Dedifferentiated amniotic fluid mesenchymal stem cell (primary cell): ENCODE measurements around the gene AGAP1.
"Not testable (repeated sequence)": the region's sequence is repeated elsewhere in the genome, so short reads cannot be mapped to it uniquely, and the experiment has no call there.

ENCODE experiments used
- DNase-seq: peaks from one replicate; pipeline ENCODE4 v3.0.0-alpha.2; 2016; ENCODE audit errors: extremely low spot score

AGAP1 gene

DNA sequence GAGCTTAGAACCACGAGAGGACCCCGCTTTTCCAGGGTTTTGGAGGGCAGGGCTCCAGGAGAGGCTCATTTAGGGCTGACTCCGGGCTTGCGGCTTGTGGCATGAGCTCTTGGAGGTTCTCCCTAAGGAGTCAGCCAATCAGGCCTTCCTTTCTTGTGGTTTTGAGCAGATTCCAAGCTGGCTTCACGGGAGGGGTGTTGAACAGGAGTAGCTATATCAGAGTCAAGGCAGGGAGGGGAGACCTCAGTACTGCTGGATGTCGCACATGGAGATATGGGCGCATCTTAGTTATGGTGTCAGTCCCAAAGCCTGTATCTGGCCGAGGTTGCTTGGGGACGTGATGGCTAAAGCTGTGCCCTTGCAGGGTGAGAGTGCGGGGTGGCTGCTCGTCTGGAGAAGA is 98.6 kb downstream of the AGAP1 start:
- no peak for DNase-seq

DNA sequence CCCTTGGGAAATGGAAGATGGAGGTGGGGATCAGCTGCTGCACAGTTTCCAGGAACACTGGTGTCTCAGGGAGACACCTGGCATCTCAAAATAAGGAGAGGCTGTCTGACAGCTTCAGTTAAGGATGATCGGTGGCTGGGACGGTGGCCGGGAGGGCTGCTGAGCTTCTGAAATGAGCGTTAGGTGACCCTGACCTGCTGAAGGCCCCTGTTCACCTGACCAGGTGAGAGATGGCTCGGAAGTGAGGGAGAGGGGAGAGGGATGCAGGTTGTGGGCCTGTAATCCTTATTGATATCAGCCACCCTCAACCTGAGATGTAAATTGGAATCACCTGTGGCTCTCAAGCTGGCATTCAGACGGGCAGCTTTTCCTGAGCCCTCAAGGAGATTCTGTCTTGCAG is 99.0 kb downstream of the AGAP1 start:
- DNase-seq: no peak

DNA sequence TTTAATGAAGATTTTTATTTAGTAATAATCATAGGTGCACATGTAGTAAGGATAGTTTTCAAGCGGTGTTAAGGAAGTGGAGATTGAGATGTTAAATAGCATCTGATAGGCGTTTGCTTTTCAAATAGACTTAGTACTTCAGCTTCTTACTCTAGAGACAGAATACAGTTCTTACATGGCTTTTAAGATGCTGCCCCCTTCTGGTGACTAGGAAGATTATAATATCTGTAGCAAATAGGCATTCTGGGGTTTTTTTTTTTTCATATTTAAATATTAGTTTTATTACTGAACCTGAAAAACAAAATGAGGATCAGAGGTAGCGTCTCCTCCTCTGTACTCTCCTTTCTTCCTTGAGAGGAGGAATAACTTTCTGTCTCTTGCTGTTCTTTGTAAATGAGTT is 100.2 kb downstream of the AGAP1 start:
- peak; percentile 82 for DNase-seq

DNA sequence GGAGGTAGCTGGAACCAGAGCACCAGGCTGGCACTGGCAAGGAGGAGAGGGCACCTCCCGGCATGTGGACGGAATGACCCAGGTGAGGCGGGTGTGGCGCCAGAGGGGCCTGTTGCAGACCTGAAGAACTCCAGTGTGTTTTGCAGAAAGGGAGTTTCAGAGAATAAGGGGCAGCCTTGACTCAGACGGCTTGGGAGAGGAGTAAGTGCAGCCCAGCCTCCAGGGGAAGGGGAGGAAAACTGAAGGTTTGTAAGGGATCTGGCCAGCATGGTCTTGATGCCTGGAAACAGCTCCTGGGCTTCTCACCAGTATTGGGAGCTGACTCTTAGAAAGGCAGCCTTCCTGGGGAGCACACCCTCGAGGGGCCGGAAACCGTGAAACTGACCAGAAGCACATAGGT is 101.1 kb downstream of the AGAP1 start:
- DNase-seq: no peak

DNA sequence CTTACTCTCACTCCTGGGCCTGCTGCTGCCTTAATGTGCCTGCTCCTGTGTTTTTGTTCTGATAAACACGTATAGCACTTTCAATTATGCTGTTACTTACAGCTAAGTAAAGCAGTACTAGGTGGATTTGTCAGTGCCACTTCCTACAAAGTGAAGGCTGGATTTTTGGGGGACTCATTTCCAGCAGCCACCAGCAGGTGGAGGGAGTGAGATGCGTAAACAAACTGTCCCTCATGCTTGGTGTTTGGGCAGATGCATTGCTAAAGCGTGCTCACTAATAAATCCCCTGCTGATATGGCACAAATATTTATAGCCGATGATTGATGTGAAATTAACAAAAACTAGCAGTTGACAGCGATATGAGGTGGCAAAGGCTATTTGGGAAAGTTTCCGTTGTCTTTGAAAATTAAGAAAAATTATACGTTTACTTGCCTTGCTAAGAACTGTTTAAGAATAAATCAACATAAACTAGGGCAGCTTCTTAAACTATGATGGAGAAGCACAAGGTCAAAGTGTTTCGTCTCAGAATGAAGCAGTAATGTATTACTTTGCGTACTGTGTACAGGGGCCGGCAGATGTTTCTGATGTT is 101.7 kb downstream of the AGAP1 start:
- peak; percentile 81 for DNase-seq

DNA sequence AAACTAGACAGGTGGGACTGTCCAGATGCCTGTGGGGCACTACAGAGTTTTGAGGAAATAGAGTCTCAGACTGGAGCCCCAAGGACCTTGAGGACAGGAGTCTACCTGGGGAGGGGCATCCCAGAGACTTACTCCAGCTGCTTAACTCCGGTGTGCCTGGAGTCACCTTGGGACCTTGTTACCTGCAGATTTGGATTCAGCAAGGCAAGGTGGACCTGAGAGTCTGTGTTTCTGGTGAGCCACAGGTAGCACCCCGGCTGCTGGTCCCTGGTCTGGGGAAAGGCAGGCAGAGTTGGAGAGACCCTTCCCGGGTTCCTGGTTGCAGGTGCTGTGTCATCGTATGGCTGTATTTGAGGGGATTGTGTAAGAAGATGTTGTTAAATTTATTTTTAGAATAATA is 102.4 kb downstream of the AGAP1 start:
- DNase-seq: no peak

DNA sequence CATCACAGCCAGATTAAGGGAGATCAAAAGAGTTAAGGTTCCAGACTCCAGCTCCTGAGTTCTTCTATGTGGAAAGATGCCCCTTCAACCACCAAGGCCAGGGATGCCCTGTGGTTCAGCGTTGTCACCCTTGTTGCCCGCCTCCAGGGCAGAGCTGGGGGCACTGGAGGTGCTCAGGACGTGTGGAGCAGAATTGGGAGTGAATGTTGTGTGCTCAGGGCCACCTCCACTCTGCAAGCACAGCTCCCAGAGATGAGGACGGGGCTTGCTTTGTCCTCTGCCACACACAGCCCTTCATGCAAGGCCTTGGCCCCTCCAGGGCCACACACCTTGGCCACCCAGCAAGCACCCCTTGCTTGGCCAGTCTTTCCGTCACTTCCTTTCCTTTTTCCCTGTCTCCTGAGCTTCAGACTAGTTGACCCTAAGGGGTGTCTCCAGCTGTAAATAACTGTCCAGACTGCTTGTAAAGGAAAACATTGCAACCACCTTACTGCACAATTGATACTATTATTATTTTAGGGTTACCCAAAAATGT is 103.3 kb downstream of the AGAP1 start:
- DNase-seq: no peak

DNA sequence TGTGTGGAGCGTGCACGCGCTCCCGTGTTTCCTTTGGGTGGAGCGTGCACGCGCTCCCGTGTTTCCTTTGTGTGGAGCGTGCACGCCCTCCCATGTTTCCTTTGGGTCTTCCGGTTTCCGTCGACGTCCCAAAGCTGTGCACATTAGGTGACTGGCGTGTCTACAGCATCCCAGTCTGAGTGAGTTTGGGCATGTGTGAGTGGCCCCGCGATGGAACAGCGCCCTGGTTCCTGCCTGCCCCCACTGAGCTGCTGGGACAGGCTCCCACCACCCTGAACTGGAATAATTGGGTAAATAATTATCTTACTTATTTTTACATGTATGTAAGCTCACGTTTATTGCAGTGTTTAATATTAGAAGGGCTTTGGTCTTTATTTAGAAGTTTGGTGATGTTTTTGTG is 104.2 kb downstream of the AGAP1 start:
- DNase-seq: no peak

DNA sequence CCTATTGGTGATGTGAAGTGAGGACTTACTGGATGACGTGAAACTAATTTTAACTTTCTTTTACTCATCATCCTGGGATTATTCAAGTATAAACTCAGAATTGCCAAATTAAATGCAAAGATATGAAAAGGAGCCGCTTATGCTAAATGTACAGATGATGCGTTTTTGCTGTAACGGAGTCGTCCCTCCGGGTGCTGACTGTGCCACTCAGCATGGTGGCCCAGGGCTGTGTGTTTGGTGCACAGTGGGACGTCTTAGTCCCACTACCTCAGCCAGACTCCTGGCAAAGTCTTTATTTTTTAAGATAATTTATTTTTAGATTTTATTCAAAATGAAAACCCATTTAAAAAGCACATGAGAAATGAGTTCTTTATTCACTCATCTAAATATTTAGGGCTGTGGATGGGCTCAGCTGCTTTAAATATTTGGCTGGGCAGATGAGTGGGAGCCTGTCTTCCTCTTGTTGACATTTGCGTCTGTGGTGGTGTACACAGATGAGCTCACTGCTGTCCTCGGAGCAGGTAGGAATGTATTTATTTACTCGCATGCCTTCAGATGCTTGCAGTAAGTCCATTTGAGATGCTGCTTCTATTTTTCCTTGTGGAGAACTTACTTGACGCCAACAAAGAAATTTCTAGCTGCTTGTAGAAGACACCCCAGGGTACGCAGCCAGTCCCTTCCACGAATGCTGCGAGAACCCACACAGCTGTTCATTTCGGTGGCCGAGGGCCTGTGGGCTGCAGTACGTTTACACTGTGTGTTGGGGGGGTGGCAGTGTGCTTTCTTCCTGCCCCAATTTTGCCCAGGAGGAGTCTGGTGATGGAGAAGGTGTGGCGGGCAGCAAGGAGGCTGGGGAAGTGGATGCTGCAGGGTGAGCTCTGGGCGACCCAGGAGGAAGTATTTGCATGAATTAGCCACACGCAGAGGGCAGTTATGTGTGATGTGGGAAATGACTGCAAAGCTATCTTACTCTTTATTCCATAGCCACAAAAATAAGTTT is 105.0 kb downstream of the AGAP1 start:
- no peak for DNase-seq

DNA sequence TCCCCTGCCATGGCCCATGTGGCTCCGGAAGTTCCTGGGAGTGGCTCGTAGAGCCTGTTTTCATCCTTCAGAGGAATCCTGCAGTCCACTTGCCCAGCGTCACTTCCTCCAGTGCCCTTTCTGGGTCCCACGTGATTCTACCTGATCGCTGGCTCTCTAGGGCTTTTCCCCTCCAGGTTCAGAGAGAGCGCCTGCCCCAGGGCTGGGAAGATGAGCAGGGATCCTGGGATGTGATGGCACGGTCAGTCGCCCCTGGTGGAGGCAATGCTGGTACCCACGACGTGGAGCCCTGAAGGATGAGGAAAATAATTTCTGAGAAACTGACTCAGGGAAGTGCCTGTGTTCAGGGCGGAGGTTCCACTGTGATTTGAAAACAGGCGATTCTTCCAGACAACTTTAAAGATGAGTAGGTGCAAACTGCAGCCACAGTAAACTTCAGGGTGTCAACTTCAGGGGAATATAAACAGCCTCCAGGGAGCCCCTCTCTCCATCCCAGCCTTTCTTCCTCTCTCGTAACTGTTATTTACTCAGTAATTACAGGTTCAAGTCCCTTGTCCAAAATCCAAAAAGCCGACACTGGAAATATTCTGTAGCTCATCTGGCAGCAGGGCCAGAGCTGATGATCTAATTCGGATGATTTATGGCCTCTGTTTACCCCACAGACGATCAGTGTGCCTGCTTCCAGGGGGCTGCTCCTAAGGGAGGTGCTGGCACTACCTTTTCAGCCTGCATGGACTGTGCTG is 105.9 kb downstream of the AGAP1 start:
- DNase-seq: no peak

DNA sequence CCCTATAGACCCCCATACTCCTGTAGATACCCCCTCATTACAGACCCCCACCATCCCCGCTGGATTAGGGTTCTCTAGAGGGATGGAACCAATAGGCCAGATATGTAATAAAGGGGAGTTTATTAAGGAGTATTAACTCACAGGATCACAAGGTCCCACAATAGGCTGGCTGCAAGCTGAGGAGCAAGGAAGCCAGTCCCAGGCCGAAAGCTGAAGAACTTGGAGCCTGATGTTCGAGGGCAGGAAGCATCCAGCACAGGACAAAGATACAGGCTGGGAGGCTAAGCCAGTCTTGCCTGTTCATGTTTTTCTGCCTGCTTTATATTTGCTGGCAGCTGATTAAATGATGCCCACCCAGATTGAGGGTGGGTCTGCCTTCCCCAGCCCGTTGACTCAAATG is 106.6 kb downstream of the AGAP1 start:
- no peak for DNase-seq

DNA sequence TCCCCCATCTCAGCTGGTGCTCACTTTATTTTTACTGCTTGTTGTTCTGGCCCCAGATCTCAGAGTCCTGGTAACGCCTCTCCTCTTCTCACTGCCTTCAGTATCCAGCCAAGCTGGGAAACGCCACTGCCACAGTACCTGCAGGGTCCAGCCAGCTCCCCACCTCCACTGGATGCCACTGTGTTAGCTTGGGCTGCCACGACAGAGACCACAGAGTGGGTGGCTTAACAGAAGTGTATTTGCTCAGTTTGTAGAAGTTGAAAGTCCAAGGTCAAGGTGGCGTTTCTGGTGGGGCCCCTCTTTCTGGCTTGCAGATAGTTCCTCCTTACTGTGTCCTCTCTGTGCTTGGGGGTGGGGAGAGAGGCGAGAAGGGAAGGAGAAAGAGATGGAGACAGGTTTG is 107.1 kb downstream of the AGAP1 start:
- no peak for DNase-seq

DNA sequence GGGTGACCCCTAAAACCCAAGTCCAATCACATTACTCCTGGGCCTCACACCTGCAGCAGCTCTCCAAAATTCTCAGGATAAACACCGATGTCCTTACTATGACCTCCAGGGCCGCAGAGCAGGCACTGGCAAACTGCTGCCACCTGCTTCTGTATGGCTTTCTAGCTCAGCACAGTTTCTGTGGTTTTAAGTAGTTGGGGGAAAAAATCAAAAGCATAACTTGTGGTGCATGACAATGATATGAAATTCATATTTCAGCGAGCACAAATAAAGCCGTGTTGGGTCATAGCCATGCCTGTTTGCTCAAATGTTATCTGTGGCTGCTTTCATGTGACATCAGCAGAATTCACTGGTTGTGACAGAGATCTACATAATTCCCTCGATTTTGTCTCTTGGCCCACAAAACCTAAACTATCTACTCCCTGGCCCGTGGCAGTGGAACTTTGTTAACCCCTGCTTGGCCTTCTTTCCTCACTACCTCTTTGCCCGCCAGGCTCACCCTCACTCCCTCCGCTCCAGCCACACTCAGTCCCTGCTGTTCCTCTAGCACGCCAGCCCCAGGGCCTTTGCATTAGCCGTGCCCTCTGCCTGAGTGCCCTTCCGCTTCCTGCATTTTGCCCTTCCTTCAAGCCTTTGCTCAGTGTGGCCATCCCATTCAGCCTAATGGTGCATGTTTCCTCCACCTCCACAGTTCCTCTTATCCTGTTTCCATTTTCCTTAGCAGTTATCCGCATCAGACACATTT is 108.3 kb downstream of the AGAP1 start:
- no peak for DNase-seq

DNA sequence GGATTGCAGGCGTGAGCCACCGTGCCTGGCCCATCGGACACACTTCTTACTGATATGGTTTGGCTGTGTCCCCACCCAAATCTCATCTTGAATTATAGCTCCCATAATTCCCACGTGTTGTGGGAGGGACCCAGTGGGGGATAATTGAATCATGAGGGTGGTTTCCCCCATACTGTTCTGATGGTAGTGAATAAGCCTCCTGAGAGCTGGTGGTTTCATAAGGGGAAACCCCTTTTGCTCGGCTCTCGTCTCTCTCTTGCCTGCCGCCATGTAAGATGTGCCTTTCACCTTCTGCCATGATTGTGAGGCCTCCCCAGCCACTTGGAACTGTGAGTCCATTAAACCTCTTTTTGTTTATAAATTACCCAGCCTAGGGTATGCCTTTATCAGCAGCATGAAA is 109.1 kb downstream of the AGAP1 start:
- not testable (repeated sequence) for DNase-seq

DNA sequence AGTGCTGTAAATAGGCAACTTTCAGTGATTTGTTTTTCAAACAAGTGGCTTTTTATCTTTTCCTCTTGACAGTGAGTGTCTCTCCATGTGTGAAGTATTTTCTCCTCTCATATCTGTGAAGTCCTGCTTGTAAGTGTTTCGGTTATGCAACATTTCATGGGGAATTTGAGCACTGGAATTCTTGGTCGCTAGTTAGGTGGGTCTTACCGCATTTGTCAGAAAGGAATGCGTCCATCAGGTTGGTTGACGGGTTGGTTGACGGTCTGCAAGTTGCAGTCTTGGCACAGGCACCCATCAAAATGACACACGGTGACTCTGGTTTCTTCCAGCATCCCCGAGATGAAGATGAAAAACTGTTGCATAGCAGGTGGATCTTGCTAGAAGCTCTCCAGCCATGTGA is 109.8 kb downstream of the AGAP1 start:
- no peak for DNase-seq

DNA sequence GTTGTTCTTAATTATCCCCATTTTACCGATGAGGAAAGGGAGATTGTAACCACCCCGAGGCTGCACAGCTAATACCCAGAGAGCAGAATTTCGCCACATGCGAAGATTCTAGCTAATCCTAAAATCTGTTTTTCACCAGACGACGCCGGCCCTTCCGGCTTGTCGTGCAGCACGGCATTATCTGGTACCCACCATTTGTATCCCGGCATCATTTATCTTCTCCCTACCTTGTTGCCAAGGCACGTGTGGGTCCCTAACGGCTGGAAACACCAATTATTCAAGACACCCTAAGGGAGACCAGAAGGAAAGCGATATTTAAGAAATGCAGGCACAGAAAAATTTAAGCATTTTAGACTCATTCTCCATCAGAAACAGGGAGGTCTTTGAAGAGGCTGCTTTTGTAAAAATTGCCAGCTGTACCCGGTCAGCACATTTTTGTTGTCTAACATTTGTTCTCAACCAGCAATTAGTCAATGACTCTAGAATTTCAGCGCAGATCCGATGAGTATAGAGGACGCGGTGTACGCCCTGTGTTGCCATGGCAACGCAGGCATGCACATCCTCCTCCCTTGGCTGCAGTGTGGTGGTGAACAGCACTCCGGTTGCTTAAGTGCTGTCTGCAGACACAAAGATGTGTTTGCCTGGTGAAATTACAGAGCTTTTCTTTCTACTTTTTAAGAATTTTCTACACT is 111.6 kb downstream of the AGAP1 start:
- peak; percentile 95 for DNase-seq

DNA sequence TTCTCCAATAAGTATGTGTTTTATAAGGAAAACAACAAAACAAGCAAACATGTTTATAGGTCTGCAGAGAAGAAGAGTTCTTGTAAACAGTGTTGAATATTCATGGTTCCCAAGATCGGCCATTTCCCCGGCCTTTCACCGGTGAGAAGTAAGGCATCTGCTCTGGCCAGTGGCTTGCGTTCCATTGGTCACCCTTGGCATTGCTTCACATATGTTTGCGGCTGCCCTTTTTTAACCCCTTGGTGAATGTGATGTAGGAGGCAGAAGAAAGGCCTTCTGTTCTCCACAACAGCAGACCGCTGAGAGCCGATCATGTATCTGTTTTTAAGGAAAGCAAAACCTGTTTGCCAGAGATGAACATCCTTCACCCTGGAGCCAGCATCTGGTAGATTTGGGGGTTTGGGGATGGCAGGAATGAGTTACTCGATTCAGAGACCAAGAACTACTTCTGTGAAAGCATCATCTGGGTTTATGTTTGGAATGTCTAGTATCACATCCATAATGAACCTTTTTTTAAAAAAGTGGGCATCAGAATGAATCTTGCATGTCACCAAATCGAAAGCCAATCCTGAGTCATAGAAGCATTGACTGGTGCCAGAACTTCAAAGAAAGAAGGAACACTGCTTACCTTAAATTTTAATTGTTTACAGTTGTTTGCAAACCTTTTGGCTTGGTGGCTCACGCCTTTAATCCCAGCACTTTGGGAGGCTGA is 112.3 kb downstream of the AGAP1 start:
- DNase-seq: no peak

DNA sequence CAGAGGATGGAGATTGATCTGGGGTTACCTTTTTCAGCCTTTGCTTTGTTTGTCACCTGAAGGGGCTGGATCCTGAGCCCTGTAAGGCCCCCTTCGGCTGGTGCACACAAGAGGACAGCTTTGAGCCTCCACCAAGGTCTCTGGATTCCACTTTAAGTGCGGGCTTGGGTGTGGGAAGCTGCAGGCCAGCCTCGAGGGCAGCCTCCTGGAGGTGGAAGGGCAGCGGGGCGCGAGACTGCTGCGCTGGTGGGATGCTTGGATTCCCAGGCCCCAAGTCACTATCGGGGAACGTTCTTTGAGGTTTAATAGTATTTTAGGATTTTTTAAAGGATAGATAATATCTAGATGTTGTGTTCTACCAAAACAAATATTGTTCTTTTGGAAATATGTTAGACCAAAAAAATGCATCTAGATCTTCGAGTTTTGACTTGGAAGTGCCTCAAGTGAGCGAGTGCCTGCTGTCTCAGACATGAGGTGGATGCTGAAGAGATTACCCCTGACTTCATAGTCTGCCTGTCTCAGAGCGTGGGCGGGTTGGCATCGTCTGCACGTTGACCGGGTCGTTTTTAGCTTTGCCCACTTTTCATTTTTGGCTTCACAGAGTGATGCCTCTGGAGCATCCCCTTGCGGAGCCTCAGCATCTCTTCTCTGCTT is 113.8 kb downstream of the AGAP1 start:
- DNase-seq: no peak

DNA sequence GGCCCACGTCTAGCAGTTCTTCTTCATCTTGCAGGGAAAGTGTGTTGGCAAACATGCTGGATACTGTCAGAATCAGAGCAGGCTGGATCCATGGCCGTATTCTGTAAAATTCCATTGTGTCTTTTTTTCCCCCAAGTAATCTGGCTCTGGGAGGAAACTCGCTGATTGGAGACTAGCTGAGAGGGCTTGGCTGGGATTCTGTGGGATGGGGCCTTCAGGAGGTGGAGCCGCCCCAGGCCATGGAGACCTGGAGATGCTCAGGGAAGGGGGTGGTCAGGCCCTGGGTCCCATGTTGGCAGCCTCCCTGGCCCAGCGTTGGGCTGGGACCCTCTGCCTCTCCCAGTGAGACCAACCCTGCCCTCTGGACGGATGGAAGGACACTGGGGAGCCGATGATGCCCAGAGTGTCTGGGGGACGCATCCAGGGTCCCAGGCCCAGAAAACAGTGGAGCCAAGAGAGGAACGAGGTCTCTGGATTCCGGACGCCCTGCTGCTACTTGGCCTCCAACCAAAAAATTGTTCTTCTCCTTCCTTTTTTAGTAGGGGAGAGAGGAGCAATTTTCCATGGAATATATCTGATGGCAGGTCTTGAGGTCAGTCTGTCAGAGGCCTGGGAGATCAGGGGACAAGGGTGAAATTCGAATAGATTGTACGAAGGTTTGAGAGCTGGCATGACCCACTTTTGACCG is 114.5 kb downstream of the AGAP1 start:
- DNase-seq: no peak
